Measurements from ENCODE around the gene SIGLEC7.

The SIGLEC7 gene

DNA sequence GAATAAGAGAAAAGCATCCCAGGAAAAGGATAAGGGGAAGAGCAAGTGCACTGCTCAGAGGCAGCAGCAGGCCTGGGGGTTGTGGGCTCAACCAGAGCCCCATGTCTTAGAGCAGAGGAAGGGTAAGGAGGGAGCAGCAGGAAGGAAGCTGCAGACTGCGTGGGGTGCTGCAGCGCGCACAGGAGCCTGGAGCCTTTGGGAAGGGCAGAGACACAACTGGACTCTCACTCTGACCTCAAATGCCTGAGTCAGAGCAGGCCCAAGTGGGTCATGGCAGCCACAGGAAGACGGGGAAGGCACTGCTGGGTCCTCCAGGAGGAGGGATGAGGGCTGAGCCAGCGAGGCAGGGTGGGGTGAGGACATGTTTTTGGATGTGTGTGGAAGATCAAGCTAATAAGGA lies 31.6 kb downstream of the SIGLEC7 start:
- DNase-seq = no peak

DNA sequence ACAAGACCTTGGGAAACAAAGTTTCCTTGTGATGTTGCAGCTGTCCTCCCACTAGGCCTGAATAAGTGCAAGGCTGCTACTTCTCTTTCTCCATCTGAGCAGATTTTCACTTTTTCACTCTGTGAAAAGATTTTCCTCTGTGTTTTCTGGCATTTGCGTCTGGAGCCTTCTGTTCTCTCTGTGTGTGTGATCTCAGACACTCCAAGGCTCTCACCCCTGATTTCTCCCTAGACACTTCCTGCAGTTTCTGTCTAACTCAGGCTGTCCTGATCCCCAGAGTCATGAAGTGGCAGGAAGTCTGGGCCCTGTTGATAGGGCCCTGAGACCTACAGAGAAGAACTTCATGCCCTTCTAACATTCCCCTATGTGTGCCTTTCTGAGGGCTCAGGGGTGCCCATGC lies 37.2 kb downstream of the SIGLEC7 start:
- no peak for DNase-seq

DNA sequence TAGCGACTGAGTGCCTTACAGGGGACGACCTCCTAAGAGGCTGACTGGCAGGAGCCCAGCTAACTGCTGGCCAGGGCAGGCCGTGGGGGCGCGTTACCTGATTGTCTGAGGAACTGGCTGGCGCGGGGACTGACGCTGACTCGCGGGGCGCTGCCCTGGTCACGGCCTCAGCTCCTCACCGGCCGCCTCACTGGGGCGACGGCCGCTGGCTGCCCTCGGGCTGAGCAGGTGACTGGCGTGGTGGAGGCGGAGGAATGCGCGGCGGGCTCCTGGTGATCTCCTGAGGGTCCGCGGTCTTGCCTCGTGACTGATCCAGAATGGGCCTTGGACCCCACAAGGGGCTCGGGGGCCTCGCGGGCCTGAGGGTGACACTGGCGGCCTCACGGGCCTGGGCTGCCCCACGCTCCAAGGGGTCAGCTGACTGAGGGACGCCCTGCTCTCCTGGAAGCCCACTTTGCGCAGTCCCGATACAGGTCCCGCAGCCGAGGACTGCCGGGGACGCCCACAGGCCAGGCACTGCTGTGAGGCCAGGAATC lies 39.3 kb downstream of the SIGLEC7 start:
- DNase-seq = no peak

DNA sequence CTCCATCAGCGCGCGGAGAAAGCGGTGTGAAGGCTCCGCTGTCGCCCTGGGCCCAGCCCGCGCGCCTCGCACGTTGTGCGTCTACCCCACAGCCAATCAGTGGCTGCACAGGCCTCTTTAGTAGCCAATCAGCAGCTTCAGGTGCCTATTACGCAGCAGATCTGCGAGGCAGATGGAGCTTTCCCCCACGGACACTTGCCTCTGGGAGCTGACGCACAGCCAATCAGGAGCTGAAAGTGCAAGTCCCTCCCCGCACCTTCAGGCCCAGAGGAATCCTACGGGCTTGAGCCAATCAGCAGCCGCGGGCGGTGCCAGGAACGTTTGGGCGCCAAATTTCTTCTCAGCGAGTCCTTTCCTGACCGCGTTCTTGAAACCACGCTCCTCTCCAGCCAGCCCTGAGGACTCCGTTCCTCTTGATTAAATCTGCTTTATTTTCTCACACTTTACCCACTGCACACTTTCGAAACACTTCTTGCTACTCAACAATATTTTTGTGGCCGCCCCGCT lies 39.9 kb downstream of the SIGLEC7 start:
- DNase-seq = no peak

DNA sequence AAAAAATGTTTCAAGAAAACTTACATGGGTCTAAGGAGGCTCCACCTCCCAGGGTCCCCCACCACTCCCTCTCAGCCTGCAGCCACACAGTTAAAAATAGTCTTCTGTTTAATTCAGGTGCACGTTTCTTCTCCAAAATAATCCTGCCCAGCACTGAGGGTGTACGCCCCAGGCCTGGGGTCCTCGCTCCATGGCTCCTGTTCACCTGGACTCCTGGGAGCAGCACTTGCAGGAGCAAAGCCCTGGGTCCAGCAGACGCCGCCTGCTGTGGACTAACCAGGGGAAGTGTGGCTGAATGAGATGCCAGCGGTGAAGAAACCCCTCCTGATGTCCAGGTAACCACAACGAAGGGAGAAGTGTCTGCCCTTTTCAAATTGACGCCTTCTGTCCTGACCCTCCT lies 41.5 kb downstream of the SIGLEC7 start:
- DNase-seq = no peak

DNA sequence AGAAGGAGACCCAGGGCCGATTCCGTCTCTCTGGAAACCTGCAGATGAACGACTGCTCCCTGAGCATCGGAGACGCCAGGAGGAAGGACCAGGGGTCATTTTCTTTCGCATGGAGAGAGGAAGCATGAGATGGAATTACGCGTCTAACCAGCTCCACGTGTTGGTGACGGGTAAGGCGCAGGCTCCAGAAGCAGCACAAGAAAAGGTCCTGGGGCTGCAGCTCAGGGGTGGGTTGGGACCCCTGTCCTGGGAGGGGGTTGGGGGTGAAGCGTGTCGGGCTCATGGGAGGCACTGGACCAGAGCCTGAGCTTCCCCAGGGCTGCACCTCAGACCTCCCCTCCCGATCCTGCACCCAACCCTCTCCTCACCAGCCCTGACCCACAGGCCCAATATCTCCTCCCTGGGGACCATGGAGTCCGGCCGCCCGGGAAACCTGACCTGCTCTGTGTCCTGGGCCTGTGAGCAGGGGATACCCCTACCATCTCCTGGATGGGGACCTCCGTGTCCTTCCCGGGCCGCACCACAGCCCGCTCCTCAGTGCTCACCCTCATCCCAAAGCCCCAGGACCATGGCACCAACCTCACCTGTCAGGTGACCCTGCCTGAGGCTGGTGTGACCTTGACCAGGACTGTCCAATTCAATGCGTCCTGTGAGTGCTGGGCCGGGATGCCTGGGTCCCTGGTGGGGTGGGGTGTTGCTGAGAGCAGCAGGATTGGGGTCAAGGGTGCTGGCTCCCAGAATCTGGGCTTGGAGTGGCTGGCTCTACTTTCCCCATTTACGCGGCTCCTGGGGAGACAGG lies 43.2 kb downstream of the SIGLEC7 start:
- DNase-seq = no peak

DNA sequence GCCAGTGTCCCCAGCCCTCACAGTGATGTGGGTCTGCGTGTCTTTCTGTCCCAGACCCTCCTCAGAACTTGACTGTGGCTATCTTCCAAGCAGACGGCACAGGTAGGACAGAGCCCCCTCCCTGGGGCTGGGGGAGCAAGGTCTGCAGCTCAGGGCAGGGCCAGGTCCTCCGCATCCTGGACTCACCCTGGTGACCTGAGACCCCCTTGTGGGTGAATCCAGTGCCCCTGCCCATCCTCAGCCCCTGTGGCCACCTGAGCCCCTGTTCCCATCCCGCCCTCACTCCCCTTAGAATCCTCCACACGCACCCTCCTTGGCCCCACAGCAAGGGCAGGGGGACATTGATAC lies 43.7 kb downstream of the SIGLEC7 start:
- DNase-seq = no peak

DNA sequence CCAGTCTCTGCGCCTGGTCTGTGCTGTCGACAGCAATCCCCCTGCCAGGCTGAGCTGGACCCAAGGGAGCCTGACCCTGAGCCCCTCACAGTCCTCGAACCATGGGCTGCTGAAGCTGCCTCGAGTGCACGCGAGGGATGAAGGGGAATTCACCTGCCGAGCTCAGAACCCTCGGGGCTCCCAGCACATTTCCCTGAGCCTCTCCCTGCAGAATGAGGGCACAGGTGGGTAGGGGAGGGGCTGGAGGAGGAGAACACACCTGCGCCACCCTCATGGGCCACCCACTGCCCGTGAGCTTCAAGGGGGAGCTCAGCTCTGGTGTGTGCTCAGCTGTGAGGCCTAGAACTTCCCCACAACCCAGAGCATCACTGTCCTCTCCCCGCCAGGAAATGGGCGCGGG lies 44.2 kb downstream of the SIGLEC7 start:
- no peak for DNase-seq

DNA sequence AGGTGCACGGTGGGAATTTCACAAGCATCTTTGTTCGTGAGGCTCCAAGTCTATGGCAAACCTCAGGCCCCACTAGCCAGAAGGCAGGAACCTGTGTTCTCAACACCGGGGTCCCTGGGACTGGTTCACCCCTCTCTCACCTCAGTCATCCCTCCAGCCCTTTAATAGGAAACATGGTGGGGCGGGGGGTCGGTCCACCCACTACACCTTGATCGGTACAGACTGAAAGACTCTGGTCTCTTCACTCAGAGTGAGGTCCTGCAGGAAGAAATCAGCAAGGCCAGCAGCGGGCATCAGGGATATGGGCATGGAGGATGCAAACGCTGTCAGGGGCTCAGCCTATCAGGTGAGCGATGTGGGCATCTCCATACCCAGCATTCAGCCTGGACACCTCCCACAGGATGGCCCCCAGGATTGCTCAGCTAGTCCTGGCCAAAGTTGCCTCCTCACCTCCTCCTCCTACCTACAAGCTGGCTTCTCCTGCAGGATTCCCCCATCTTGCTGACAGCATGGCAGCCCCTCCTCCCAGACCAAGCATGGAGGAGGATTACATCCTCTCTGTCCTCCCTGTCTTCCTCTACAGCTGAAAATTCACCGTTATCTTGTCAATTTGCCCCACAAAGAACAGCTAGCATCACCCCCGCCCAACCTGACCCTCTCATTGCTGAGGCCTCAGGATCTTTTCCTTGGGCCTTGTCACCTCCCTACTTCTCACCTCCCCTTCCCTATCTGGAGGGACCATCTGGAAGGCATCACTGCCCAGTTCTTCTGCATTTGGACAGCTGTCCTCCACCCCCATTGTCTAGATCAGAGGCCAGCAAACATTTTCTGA lies 45.5 kb downstream of the SIGLEC7 start:
- no peak for DNase-seq

DNA sequence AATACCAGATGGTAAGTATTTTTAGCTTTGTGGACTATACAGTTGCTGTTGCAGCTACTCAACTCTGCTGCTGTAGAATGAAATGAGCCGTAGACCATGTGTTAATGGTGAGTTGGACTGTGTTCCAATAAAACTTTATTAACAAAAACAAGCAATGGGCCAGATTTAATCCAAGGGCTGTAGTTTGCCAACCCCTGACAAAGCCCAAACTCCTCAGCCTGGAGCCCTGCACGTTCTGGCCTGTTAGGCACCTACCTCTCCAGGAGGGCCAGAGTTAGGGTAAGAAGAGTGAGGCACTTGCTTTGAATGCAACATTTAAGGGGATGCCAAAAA lies 46.1 kb downstream of the SIGLEC7 start:
- DNase-seq = no peak

DNA sequence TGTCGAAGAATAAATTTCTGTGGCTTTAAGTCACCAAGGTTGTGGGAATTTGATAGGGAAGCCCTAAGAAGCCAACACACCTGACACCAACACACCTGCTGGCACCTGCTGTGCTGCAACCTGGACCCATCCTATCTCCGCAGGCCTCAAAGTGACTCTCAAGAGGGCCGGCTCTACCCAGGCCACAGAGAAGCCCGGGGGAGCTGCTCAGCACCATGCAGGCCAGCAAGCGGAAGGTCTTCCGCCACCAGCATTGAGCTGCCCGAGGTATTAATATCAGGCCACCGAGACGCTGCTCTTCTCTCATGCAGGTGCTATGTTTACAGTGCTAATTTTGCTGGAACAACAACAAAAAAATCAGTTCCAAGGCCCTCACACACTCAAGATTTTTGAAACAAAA lies 50.6 kb downstream of the SIGLEC7 start:
- DNase-seq = no peak

DNA sequence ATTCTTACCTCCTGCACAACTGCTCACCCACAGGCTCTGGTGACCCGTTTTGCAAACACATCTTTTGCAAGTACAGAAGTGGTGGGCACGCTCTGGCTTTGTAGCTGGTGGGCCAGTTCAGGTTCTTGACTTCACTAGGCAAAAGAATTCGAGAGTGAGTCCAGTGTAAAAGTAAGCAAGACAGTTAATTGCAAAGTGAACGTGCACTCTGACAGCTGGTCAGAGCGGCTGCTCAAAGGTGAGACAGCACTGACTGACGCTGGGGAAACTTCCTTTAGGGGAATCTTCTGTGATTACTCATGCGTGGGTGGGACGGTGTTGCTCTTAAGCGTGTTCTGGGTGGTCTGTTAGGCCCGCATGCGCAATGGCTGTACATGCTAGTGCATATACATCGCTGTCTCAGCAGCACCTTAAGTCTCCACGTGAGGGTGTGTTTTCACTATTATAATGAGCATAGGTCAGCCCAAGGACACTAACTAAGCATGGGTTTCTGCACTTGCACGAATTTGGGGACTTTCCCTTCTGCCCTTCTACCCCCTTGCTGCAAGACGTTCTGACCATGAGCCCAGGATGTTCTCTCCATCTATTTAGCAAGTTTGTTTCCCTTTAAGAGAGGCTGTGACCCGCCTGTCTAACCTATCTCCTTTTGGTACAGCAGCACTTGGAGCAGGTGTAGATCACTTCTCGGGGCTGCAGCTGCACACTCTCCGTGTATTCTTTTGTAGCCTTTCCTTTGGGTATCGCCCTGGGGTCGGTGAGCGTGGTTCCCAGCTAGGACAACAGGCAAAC lies 52.6 kb downstream of the SIGLEC7 start:
- DNase-seq = no peak

DNA sequence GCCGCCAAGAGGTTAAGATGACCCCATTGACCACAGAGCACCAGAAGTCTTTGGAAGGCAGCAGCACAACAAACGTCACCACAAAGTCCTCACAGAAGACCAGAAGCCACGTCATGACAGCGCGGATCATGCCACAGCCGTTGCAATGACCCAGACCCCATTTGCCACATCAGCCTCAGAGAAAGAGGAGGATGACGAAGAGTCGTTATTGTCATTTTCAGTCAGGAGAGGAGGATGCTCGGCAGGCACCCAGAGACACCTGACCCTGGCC lies 53.1 kb downstream of the SIGLEC7 start:
- DNase-seq = no peak

DNA sequence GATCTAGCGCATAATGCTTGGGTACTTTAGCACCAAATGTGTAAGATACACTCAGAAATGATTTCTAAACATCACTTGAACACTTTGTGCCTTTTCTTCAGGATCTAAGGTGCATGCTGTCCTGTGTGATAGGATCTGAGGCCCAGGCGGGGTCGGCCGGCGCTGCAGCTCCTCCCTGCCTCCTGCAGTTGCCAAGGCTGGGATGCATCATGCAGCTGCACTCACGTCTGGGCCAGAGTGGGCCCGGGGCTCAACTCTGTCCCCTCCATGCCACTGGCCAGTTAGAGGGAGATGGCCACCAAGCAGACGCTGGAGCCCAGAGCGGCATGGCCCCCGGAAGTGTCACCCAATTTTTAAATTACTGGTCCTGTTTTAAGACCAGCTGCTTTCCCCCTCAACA lies 53.5 kb downstream of the SIGLEC7 start:
- no peak for DNase-seq

DNA sequence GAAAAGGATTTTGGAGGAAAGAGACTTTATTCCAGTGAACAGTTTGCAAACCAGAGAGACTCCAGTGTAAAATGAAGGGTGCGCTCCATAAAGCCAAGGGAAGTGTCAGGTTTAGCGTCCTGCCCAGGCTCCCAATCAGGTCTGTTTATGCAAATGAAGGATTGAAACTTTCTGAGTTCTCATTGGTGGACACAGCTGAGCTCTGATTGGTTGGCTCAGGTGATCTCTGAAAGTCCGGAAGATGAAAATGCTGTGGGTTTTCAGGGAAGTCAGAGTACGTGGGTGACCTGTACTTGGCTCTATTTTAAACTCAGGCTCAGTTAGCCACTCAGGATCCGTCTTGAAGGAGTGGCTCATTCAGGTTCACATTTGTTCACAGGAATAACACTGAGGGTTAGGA lies 54.1 kb downstream of the SIGLEC7 start:
- DNase-seq = no peak

DNA sequence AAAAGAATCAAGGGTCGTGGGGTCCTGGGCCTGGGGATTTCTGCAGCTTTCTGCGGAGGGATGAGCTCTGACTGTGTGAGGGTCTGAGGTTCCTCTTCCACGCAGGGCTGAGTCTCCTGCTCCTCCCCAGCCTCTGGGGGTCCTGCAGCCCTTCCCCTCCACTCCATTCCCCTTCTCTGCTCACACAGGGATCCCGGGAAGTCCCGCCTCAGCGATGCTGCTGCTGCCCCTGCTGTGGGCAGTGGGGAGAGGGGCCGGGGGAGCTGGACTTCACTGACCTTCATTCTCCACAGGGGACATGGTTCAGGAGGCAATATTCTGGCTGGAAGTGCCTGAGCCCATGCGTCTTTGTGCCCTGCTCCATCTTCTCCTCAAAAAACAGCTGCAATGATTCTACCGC lies 56.5 kb downstream of the SIGLEC7 start:
- no peak for DNase-seq

DNA sequence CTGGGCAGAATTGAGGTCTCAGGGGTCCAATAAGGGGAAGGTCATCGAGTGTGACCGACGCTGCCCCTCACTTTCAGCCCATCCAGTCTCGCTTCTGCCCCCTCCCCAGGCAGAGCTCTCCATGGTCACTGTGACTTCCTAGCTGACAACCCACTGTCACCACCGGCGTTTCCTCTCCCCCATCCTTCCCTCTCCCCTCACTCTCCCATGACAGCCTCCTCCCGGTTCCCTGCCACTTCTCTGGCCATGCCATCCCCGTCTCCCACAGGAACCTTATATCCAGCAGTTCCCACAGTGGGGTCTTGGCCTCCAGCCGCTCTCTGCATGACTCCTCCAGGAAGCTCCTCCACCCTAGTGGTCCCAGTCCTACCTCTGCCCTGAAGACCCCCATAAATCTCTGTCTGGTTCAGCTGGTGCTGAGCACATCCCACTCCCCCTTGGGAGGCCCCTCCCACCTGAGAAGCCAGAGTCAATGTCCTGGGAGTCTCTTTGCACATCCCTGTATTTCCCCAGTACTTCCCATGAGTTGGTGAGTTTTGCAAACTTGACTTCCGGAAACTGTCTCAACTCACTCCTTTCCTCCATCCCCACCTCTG lies 58.1 kb downstream of the SIGLEC7 start:
- DNase-seq = no peak

DNA sequence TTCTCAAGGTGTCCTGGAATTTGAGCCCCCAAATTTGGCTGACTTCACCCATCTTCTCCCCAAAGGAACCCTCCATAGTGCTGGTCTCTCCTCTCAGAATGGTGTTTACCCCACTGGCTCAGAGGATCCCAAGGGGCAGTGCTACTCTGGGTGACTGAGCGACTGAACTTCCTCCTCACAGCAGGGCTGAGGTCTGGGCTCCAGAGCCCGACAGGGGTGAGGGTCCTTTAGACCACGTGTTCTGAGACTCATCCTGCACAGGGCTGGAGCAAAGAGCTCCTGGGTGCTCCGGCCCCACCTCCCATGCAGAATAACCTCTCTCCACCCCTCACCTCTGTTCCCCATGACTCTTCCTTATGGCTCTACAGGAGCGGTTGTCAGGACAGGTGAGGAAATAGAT lies 59.6 kb downstream of the SIGLEC7 start:
- no peak for DNase-seq

All from NCI-H524 treated with DMSO at 0.1 percent for 48 hours (cell line).